Esophagus squamous epithelium (tissue), 5 donors: ENCODE measurements around the gene EPPIN. TPM values are rescaled to one million over a fixed set of nuclear protein-coding genes. Genes with fewer than 3 reads are reported as not detected.

Source experiments
- DNase-seq: peaks from one replicate; lab custom pipeline; 2025; lab: John Stamatoyannopoulos, UW
- H3K27ac ChIP-seq, 4 donors: fragments of 200-600 bp; sonication (generic); one replicate each; pipeline ENCODE4 v1.5.1; 2016 to 2019; ENCODE audit warnings: mild to moderate bottlenecking in 1 of 4
- H3K27me3 ChIP-seq, 4 donors: fragments of 200-600 bp; sonication (generic); 1 replicate in 3 of 4; 2 replicates in 1 of 4; pipeline versions ENCODE4 v1.5.1 to v1.6.0; 2017 to 2021; ENCODE audit warnings: antibody characterized with exemption in 1 of 4
- H3K36me3 ChIP-seq, 3 donors: fragments of 200-600 bp; sonication (generic); one replicate each; pipeline ENCODE4 v1.5.1; 2016 to 2019
- H3K4me1 ChIP-seq, 3 donors: fragments of 200-600 bp; sonication (generic); one replicate each; pipeline ENCODE4 v1.5.1; 2017 to 2019
- H3K4me3 ChIP-seq, 4 donors: fragments of 200-600 bp; sonication (generic); 1 replicate in 3 of 4; 2 replicates in 1 of 4; pipeline ENCODE4 v1.5.1; 2016 to 2019; ENCODE audit warnings: mild to moderate bottlenecking in 2 of 4, moderate library complexity in 1 of 4
- H3K9me3 ChIP-seq, 3 donors: fragments of 200-600 bp; sonication (generic); one replicate each; pipeline ENCODE4 v1.5.1; 2016 to 2019
- CTCF ChIP-seq, 6 experiments: fragments of 450-650 bp in 4 of 6; fragments of 200-600 bp in 2 of 6; sonication (generic) in 2 of 6; IDR thresholded peaks; one replicate each; pipeline ENCODE4 v1.5.1; 2016 to 2019; ENCODE audit warnings: antibody characterized with exemption in 6 of 6, mild to moderate bottlenecking in 4 of 6, moderate library complexity in 4 of 6
- POLR2A ChIP-seq, 4 donors: fragments of 450-650 bp; IDR thresholded peaks; one replicate each; pipeline ENCODE4 v1.6.1; 2017; ENCODE audit warnings: antibody characterized with exemption in 4 of 4, mild to moderate bottlenecking in 4 of 4, moderate library complexity in 3 of 4
- whole genome bisulfite sequencing, 2 donors: methylation state at CpG; one replicate each; pipeline ENCODE4 v1.1.5; 2018; 5-methylcytosine and 5-hydroxymethylcytosine counted together
- intact Hi-C: fragments of 100-400 bp; cut with DNase I; formaldehyde crosslinking; loops from one replicate; pipeline ENCODE4 v1.15.0; 2022
- total RNA-seq, 4 donors: library from RNA; depleted of rRNA; stranded (reverse); fragments of >200 nt; gene quantifications; one replicate each; pipeline ENCODE4 v1.1.0, GENCODE V29; 2016
- donor health status: DM: yes; HTN: yes; CAD: no.

The EPPIN gene
- total RNA-seq, 4 donors from 2014 or later = not detected

- no peak for TF ChIP-seq POLR2A (IDR thresholded peaks at IDR 0.05)
- TF ChIP-seq CTCF (IDR thresholded peaks at IDR 0.05) = no peak
- intact Hi-C loops = no loop called here
- Histone ChIP-seq H3K36me3 (no peaks in the 10 kb centered on the region), H3K4me1 (no peaks in the 10 kb centered on the region), H3K27me3 (peaks cover 0 to 75% (median 0%) of the 10 kb centered on the region in 4 donors), H3K27ac (no peak overlapping the region), H3K4me3 (no peak overlapping the region), H3K9me3 (peaks cover 0 to 4% (median 0%) of the 10 kb centered on the region in 3 donors)
- no peak for DNase-seq
- 75 to 80% methylated on average over 2 of the region's 2 CpGs for WGBS, 2 donors
Measured at GRCh38 chr20:45552456-45552855, 5.3 kb upstream of the EPPIN start.

GRCh38 chr20:45550765-45551164 is 3.6 kb upstream of the EPPIN start:
- H3K27ac ChIP-seq = no peak overlapping the region
- no peak for DNase-seq
- TF ChIP-seq CTCF (IDR thresholded peaks at IDR 0.05) (no peak), POLR2A (IDR thresholded peaks at IDR 0.05) (no peak)
- intact Hi-C loops = no loop called here
- peaks cover 0 to 4% (median 0%) of the 10 kb centered on the region in 3 donors for H3K9me3 ChIP-seq
- H3K4me1 ChIP-seq = no peaks in the 10 kb centered on the region
- peaks cover 0 to 88% (median 0%) of the 10 kb centered on the region in 4 donors for H3K27me3 ChIP-seq
- H3K4me3 ChIP-seq = no peak overlapping the region
- no peaks in the 10 kb centered on the region for H3K36me3 ChIP-seq

GRCh38 chr20:45548410-45548809 is 1.2 kb upstream of the EPPIN start:
- H3K4me3 ChIP-seq = no peak overlapping the region

GRCh38 chr20:45545754-45546453 is 1.3 kb downstream of the EPPIN start:
- no peak for DNase-seq
- no peak for TF ChIP-seq POLR2A (IDR thresholded peaks at IDR 0.05)
- TF ChIP-seq CTCF (IDR thresholded peaks at IDR 0.05) = peak in 2 of 6 experiments; percentile 17 to 37
- intact Hi-C loops = no loop called here

More at GRCh38 chr20:45548410-45548809, 1.2 kb upstream of the EPPIN start:
- no peak for DNase-seq
- TF ChIP-seq CTCF (IDR thresholded peaks at IDR 0.05) (no peak), POLR2A (IDR thresholded peaks at IDR 0.05) (no peak)
- intact Hi-C loops = no loop called here
- Histone ChIP-seq H3K36me3 (no peaks in the 10 kb centered on the region), H3K9me3 (peaks cover 0 to 4% (median 0%) of the 10 kb centered on the region in 3 donors), H3K27ac (no peak overlapping the region), H3K27me3 (peaks cover 0 to 88% (median 0%) of the 10 kb centered on the region in 4 donors), H3K4me1 (no peaks in the 10 kb centered on the region)
- 85 to 90% methylated on average over 7 of the region's 7 CpGs for WGBS, 2 donors

GRCh38 chr20:45545351-45545750 is 1.9 kb downstream of the EPPIN start:
- H3K27me3 ChIP-seq = peaks cover 0 to 99% (median 0%) of the 10 kb centered on the region in 4 donors
- H3K4me1 ChIP-seq = no peaks in the 10 kb centered on the region
- intact Hi-C loops = no loop called here
- no peak overlapping the region for H3K27ac ChIP-seq
- no peaks in the 10 kb centered on the region for H3K9me3 ChIP-seq
- 66 to 67% methylated on average over 3 of the region's 3 CpGs for WGBS, 2 donors
- H3K36me3 ChIP-seq = no peaks in the 10 kb centered on the region
- no peak overlapping the region for H3K4me3 ChIP-seq
- TF ChIP-seq CTCF (IDR thresholded peaks at IDR 0.05) (no peak), POLR2A (IDR thresholded peaks at IDR 0.05) (no peak)
- DNase-seq = no peak

More at GRCh38 chr20:45545754-45546453, 1.3 kb downstream of the EPPIN start:
- Histone ChIP-seq H3K4me1 (no peaks in the 10 kb centered on the region), H3K27ac (no peak overlapping the region), H3K36me3 (no peaks in the 10 kb centered on the region), H3K4me3 (no peak overlapping the region), H3K9me3 (no peaks in the 10 kb centered on the region), H3K27me3 (peaks cover 0 to 95% (median 0%) of the 10 kb centered on the region in 4 donors)
- whole genome bisulfite sequencing, 2 donors = 18 to 19% methylated on average over 4 to 5 of the region's 5 CpGs
